Measurements from ENCODE around the gene PITRM1.
"Not testable (repeated sequence)": the region's sequence is repeated elsewhere in the genome, so short reads cannot be mapped to it uniquely, and the experiment has no call there.

Gene PITRM1, protein sequence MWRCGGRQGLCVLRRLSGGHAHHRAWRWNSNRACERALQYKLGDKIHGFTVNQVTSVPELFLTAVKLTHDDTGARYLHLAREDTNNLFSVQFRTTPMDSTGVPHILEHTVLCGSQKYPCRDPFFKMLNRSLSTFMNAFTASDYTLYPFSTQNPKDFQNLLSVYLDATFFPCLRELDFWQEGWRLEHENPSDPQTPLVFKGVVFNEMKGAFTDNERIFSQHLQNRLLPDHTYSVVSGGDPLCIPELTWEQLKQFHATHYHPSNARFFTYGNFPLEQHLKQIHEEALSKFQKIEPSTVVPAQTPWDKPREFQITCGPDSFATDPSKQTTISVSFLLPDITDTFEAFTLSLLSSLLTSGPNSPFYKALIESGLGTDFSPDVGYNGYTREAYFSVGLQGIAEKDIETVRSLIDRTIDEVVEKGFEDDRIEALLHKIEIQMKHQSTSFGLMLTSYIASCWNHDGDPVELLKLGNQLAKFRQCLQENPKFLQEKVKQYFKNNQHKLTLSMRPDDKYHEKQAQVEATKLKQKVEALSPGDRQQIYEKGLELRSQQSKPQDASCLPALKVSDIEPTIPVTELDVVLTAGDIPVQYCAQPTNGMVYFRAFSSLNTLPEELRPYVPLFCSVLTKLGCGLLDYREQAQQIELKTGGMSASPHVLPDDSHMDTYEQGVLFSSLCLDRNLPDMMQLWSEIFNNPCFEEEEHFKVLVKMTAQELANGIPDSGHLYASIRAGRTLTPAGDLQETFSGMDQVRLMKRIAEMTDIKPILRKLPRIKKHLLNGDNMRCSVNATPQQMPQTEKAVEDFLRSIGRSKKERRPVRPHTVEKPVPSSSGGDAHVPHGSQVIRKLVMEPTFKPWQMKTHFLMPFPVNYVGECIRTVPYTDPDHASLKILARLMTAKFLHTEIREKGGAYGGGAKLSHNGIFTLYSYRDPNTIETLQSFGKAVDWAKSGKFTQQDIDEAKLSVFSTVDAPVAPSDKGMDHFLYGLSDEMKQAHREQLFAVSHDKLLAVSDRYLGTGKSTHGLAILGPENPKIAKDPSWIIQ

DNA sequence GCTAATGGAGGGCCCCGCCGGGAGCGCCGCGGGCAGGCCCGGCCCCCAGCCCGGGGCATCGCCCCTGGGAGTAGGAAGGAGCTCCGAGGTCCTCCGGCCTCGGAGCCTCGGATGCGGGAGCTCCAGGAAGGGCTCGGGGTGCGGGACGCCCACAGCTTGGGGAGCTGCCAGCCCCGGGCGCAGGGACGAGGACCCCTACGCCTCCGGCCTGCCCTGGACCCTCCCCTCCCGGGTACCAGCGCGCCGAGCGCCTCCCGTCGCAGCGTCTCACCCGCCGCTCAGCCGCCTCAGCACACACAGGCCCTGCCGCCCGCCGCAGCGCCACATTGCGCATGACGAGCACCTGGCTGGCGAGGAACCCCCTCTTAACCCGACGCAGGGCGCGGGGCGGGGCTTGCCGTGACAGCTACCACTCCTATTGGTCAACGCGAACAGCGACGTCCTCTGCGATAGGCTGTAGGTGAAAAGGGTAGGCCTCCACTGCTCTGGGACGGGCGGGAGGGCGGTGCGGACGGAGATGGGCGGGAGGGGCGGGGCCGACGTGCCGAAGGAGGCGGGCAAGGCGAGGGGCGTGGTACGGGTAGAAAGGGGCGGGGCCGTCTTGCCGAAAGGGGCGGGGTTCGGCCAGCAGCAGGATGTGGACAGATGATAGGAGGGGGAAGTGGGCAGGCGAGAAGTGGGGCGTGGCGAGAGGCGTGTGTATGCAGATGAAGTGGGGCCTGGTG lies at the start of gene PITRM1:
Gene PITRM1 (minus strand): TSS at position 337 of the 725 bp plus-strand sequence. CDS start 10 bp downstream, at position 327.
- DNase-seq, result peak; percentile 100

DNA sequence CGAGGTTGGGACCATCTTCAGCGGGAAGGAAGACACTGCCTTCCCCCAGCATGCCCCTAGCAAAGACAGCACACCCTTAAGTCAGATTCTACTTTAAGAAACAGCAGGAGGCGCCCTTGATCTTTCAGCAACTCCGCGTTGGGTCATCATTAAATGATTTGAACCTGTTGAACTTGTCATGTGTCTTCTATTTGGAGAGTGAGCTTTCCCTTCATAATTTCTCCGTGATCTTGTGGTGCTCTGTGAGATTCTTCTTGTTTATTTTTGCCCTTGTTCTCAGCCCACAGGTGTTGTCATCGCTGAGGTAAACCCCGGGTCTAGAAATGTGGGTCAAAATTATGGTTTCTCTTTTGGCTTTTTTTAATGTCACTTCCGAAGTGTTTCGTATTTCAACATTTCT lies 49.5 kb upstream of the PITRM1 start:
- no peak for DNase-seq

DNA sequence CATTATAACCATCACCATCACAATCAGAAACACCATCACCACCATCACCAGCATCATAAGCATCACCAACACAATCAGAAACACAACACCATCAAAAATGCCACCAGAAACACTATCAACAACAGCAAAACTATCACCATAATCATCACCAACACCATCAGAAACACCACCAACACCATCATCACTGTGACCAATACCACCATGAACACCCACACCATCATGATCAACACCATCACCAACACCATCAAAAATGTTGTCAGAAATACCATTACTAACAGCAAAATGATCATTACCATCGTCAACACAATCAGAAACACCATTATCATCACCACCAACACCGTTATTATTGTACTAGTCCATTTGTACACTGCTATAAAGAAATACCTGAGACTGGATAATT lies 49.0 kb upstream of the PITRM1 start:
- not testable (repeated sequence) for DNase-seq

DNA sequence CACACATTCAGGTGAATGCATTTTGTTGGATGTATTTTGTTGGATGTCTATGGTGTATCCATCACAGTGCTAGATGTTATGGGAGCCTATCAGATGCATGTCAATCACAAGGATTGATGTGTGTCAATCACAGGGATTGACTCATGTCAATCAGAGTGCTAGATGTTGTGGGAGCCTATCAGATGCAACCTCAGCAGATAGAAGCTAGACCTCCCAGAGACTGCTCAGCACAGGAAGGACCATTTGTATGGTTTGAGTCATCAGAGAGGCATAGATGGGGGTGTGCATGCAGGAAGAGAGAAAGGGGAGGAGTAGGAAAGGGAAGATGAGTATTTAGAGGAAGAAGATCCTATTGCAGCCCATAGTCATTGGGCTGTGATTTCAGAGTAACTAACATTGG lies 48.3 kb upstream of the PITRM1 start:
- peak; percentile 58 for DNase-seq

DNA sequence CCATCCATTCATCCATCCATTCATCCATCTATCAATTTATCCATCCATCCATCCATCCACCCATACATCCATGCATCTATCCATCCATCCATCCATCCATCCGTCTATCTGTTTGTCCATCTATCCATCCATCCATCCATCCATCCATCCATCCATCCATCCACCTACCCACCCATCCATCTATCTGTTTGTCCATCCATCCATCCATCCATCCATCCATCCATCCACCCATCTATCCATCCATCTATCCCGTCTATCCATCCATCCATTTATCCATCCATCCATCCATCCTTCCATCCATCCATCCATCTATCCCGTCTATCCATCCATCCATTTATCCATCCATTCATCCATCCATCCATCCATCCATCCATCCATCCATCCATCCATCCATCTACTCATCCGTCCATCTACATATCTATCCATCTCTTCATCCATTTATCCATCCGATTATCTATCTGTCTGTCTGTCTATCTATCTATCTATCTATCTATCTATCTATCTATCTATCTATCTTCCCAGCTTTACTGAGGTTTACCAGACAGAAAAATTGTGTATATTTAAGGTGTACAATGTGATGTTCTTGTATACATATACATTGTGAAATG lies 46.5 kb upstream of the PITRM1 start:
- DNase-seq, result not testable (repeated sequence)

DNA sequence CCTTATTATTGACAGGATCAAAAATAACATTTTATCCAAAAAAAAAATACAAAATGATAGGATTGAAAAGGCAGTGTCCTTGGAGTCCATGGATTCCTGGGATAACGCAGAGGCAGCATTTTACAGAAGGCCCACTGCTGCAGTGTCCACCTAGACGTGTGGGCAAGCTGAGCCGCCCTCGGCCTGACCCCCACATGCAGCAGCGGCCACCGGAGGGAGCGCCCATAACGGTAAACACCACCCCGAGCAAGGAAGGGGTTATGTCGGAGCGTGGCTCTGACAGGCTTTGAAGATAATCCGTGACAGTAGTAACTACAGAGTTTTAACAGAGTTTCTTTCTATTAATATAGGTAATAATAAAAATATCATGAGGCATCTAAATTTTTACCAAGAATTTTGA lies 45.3 kb upstream of the PITRM1 start:
- no peak for DNase-seq

DNA sequence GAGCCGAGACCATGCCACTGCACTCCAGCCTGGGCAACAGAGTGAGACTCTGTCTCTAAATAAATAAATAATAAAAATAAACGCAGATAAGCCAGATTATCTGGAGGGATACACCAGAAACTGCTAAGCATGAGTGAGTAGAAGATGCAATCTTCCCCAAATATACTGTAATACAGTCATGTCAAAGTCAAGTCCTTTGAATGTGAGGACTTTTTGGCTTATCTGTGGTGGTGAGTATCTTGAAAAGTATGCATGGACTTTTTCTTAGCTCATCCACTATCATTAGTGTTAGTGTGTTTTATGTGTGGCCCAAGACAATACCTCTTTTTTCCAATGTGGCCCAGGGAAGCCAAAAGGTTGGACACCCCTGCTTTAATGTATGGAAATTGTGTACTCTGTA lies 44.7 kb upstream of the PITRM1 start:
- DNase-seq, result peak; percentile 50

DNA sequence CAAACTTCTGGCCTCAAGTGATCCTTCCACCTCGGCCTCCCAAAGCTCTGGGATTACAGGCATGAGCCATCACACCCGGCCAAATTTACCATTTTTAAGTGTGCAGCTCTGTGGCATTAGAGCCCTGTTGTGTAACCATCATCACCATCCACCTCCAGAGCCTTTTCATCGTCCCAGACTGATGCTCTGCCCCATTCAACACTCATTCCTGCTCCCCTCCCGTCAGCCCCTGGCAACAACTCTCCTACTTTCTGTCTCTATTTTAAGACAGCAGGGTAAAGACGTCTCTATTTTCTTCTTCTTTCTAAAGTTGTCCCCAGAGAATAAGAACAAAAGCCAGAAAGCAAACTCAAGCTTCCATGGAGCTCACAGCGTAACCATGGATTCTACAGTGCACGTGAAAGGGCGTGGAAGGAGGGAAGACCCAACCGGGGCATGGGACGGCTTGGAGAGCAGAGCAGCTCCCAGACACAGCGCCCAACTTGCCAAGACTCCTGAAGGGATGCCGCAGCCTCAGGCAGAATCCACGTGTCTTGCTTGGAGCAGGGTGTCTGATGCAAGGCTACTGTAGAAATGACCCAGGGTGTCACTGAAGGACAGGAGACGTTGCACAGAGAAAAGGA lies 42.7 kb upstream of the PITRM1 start:
- DNase-seq, result no peak

DNA sequence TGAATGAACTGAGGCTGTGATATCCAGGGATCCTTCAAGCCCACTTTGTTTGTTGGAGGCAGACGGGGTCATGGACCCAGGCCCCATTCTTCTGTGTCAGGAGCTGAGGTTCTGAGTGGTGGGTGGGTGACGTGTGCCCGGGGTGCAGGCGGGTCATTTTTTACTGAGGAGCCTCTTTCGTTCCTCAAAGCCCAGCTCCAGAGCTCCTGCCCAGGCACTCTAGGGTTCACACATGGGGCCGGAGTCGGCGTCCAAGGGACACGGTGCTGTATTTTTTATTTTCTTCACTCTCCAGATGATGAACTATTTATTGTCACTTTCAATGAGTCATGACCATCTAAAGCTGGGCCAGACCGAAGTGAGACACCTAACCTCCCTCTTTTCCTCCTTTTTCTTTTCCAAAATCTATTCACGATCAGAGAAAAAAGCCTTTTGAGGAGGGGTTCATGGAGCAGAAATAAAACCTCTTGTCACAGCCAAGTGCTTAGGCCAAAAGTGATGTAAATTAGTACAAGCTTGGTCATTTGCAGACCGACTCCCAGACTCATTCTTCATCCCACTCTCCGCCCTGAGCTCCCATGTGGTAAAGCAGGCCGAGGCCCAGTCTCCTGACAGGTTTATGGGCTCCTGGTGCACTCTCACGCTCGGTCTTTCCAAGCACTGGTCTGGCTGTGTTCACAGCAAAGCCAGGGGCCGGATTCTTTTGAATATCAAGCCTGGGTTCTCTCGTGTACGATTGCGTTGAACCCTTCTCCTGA lies 41.4 kb upstream of the PITRM1 start:
- no peak for DNase-seq

DNA sequence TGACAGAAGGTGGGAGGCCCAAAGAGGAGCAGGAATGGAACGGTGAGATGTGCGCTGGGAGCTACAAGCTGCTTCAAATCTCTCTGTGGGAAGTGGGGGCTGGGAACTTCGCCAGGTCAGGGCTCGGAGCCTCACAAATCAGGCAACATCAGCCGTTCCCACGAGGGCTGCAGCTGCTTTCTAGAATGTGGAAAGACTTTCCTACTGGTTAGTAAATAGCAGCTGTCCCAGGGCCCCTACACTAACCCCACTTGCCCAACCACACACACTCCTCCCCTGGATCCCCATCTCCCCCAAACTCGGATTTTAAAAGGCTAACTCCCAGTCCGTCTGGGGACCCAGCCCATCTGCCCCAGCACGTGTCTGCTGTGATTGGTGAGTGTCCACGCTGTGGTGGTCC lies 40.6 kb upstream of the PITRM1 start:
- DNase-seq, result no peak

DNA sequence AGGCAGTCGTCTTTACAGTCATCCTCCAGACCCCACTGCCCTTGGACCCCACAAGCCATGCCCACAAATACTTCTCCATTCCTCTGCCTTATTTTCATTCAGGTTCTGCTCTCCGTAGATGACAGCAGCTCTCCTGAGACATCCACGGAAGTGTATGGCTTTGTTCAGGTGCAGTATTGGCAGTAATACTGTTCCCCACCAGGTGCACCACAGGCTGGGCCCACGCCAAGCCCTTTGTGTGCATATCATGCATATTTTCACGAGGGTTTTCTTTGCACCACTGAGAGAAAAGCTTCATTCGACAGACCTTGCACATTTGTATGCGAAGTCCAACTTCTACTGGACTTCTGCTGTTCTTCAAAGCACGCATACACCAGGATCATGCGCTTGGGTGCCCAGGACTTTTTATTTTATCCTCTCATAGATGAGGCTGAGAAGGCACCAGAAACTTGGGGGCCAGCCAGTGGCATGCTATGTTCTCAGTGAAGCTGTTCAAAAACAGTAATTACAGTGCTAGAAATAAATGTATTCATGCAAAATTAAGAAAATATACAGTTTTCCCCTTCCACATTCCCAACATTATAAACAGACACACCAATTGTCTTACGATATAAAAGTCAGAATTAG lies 37.8 kb upstream of the PITRM1 start:
- DNase-seq, result no peak

DNA sequence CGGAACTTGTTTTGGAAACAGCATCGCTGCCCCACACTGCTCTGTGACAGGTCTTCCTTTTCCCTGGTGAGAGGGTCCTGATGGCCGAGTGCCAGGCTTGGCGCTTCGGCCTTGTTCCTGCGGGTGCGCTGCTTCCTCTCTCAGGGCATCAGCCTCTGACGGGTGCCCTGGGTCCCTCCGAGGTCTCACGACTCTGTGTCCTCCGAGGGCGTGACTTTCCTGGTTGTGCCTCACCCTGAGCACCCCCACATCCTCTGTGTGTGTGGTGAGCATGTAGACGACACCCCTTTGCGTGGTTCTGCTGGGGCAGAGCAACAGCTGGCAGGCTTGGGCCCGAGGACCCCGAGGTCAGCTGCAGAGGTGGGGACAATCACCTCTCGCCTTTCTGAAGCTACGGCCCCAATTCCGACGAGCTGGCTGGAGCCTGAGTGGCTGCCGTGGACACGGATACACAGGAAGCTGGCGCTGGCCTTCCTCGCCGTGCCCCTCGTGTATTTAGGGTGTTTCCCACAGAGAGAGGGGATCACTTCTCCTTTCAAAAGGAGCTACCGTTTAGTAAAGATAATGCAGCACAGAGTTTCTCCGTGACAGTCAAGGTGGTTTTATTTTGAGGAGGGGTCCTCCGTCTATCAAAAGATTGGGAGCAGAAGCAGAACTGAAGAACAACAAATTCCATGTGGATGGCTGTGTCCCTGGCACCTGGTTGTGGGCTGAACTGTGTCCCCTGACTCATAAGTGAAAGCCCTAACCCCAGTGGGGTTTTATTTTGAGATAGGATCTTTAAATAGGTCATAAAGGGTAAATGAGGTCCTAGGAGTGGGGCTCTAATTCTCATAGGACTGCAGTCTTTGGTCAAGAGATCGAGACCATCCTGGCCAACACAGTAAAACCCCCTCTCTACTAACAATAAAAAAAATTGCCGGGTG lies 36.2 kb upstream of the PITRM1 start:
- DNase-seq, result no peak

DNA sequence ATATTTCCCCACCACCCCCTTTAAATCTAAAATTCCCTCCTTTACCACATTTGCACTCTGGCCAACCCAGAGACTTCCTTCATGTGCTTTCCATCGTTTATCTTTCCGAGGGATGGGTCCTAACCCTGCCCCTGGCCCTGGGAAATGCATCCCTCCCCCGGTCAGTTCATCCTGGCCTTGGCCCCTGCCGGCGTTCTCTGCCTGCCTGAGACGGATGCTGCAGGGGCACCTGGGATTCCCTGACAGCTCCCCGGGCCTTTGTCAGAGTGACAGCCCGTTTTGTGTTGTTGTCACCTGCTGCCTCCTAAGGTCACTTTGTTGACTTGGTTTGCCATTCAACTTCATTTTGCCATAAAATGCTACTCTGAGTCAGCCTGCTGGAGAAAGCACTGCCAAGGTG lies 34.8 kb upstream of the PITRM1 start:
- DNase-seq, result no peak

DNA sequence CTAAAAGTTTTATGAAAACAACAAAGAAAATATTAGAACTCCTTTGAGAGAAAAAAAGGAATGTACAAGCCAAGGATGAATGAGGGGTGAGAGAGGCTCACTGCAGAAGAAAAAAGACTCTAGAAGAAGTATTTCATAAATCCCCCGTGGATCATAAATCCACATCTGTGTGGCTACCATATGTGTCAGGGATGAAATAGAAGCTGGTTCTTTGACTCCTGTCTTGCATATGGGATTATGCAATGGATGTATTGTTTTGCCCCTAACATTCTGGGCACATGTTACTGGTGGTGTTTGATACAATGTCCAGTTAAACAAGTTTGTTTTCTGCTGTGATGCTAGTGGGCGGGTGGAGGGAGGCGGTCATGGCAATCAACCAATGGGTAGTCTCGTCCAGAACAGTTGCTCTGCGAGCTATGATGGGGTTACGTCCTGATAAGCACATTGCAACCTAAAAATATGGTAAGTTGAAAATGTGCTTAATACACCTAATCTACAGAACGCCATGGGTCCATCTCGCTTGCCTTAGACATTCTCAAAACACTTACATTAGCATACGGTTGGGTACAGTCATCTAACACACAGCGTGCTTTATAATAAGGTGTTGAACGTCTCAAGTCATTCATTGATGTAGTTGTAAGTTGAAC lies 34.1 kb upstream of the PITRM1 start:
- DNase-seq, result no peak

DNA sequence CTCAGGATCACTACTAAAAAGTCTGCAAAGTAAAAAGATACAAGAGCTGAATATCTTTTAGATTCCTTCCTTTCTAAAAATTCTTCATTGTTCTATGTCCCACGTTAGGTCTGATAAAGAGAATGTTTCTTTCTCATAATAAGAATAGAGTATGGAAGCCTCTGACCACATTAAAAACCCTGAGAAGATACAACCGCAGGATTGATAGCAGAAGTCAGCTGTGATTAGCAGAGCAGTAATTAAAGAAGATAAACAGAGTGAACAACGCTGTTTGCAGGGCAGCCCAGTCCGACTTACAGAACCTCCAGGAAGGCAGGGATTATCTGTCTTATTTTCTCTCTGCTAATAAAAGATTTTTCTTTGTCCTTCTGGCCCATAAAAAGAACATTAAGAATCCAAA lies 31.4 kb upstream of the PITRM1 start:
- DNase-seq, result no peak

DNA sequence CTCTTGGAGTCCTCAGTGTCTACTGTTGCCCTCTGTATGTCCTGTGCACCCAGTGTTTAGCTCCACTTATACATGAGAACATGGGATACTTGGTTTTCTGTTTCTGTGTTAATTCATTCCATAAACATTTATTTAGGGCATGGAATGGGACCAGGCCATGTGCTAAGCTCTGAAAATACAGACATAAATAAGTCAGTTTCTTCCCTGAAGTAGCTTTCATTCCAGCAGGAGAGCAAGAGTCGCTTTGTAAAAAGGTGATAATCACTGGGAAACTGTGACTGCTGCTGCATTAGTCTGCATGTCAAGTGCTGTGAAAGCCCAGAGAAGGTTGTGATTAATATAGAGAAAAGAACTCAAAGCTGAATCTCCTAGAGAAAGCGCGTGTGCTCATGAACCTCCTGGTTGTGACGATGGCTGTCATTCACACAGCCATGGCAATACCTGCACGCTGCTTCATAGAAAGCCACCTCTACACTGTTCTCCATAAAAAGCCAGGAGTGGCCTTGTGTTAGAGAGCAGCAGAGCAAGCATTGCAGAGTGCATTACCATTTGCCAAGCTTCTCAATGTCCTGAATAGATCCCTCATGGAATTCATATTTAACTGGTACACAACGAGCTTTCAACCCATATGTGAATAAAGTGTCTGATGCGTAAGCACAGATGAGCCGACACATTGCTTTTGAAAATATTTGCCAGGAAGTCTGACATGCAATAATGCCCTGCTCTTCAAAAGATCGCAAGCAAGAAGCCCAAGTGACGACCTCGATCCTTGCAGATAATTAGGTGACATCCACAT lies 30.6 kb upstream of the PITRM1 start:
- DNase-seq, result no peak

DNA sequence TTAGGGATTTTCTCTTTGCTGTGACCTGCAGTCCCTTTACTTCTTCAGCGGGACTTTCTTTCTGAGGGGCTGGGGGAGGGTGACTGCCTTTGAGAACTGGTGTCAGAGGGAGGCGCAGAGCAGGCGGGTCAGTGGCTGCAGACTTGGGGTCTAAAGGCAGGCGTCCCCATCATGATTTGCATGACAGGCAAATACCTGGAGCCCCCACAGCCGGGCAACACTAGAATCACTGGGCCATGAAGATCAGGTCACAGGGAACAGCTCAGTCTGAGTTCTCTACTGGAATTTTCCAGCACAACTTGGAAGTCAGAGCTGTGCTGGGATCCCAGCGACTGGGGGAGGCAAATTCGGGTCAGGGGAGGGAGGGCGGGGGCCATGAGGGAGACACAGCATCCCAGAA lies 29.2 kb upstream of the PITRM1 start:
- no peak for DNase-seq

DNA sequence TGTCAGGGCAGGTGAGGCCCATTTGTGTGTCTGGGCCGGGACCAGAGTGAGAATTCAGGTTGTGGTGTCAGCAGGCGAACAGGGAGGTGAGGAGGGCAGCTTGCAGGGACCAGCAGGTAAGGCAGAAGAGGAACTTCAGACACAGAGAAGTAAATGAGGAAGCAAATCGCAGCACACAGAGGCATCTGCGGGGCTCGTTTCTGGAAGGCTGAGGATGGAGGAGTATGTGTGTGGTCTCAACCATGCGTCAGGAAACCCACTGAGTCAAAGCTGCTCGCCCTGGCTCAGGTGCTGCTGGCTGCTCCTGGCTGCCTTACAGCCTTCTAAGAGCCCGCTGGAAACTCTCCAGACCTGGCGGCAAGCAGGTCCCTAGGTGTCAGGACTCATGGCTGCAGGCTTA lies 26.9 kb upstream of the PITRM1 start:
- no peak for DNase-seq
